NCI-H146 treated with DMSO at 0.1 percent for 48 hours (cell line): ENCODE data around the gene PRDX1.
"Not testable (repeated sequence)": the region's sequence is repeated elsewhere in the genome, so short reads cannot be mapped to it uniquely, and the experiment has no call there.

Experiments used
- DNase-seq: peaks from one replicate; lab custom pipeline; 2025; ENCODE audit not compliant: unreplicated experiment; lab: John Stamatoyannopoulos, UW

PRDX1 gene

GRCh38 chr1:45467353-45467752, 54.3 kb downstream of the PRDX1 start:
- not testable (repeated sequence) for DNase-seq

GRCh38 chr1:45465277-45465676, 56.4 kb downstream of the PRDX1 start:
- no peak for DNase-seq
